HCT116 (cell line): ENCODE results near the gene TLE4. TPM values are rescaled to one million over a fixed set of nuclear protein-coding genes. Genes with fewer than 3 reads are reported as not detected.

Source experiments
- ATAC-seq: fragments of 200-7000 bp; cut with Tn5 transposase; 2 replicates; pipeline ENCODE4 v1.9.1; 2020; ENCODE audit warnings: mild to moderate bottlenecking, moderate library complexity
- BruUV-seq: library from RNA; stranded (reverse); fragments of 400-500 nt; replicated peaks from 2 replicates; lab custom pipeline; 2021; lab: Mats Ljungman, UMichigan
- CTCF ChIA-PET: fragments of 300-600 bp; sonication (Branson Sonifier 250); formaldehyde crosslinking; loops from one replicate; lab custom pipeline; 2021; ENCODE audit warnings: antibody characterized with exemption; lab: Charles Lee
- POLR2A ChIA-PET: fragments of 300-600, 350-600 bp; sonication (Branson Sonifier 250); formaldehyde crosslinking; loops from one replicate; lab custom pipeline; 2021; ENCODE audit warnings: antibody characterized with exemption; lab: Charles Lee
- RAD21 ChIA-PET, 2 experiments: fragments of 300-600 bp; sonication (Branson Sonifier 250); formaldehyde crosslinking; loops; one replicate each; lab custom pipeline; 2023; ENCODE audit warnings: low total read pairs in 2 of 2; ENCODE audit not compliant: uncharacterized antibody in 2 of 2, unreplicated experiment in 2 of 2, low non-redundant PET in 1 of 2; lab: Charles Lee
- DNase-seq: peaks from one replicate; pipeline ENCODE4 v3.0.0-alpha.2; 2010; ENCODE audit warnings: low read depth, low spot score
- H2AFZ ChIP-seq: fragments of 200-600 bp; shearing (Covaris generic), sonication (generic); 2 replicates; pipeline ENCODE4 v1.6.1; 2017; ENCODE audit warnings: low read depth, mixed run types, mixed read lengths, antibody characterized with exemption, low read length; ENCODE audit not compliant: poor library complexity, severe bottlenecking
- H3K27ac ChIP-seq: 2 replicates; pipeline ENCODE4 v1.5.1; 2012; ENCODE audit warnings: low read depth, low read length
- H3K27me3 ChIP-seq: fragments of 200-600 bp; sonication (generic); 2 replicates; pipeline ENCODE4 v1.6.1; 2016; ENCODE audit warnings: mixed run types, low read length, mixed read lengths; ENCODE audit not compliant: insufficient read depth
- H3K36me3 ChIP-seq, 2 experiments: fragments of 200-500 bp in 1 of 2; fragments of 200-600 bp in 1 of 2; sonication (Bioruptor generic) in 1 of 2; sonication (generic) in 1 of 2; 2 replicates each; pipeline versions ENCODE4 v1.5.1 to v1.6.1; 2014 to 2016; ENCODE audit warnings: low read length in 2 of 2, inconsistent platforms in 1 of 2, mixed read lengths in 1 of 2, mixed run types in 1 of 2; ENCODE audit not compliant: insufficient read depth in 2 of 2, control insufficient read depth in 1 of 2
- H3K4me1 ChIP-seq, 2 experiments: fragments of 200-600 bp in 1 of 2; sonication (generic) in 1 of 2; 2 replicates each; pipeline versions ENCODE4 v1.5.1 to v1.6.1; 2012 to 2017; ENCODE audit warnings: low read length in 2 of 2, inconsistent platforms in 1 of 2, mild to moderate bottlenecking in 1 of 2, mixed read lengths in 1 of 2, mixed run types in 1 of 2, moderate library complexity in 1 of 2; ENCODE audit not compliant: insufficient read depth in 2 of 2, control insufficient read depth in 1 of 2
- H3K4me2 ChIP-seq: fragments of 200-600 bp; sonication (generic); 2 replicates; pipeline ENCODE4 v1.6.1; 2017; ENCODE audit warnings: mixed run types, low read length, mixed read lengths
- H3K4me3 ChIP-seq, 2 experiments: fragments of 200-600 bp in 1 of 2; sonication (generic) in 1 of 2; replicated peaks in 1 of 2; 2 replicates each; pipeline ENCODE4 v1.5.1; 2011 to 2016; ENCODE audit warnings: low read length in 2 of 2, control low read depth in 1 of 2, low read depth in 1 of 2, mild to moderate bottlenecking in 1 of 2, mixed read lengths in 1 of 2, mixed run types in 1 of 2
- H3K79me2 ChIP-seq: fragments of 200-600 bp; sonication (generic); 2 replicates; pipeline ENCODE4 v1.6.1; 2017; ENCODE audit warnings: mild to moderate bottlenecking, mixed run types, low read length, moderate library complexity, mixed read lengths; ENCODE audit not compliant: insufficient read depth
- H3K9ac ChIP-seq: fragments of 200-600 bp; sonication (generic); 2 replicates; pipeline ENCODE4 v1.6.1; 2016; ENCODE audit warnings: low read length, mixed read lengths
- H3K9me2 ChIP-seq: fragments of 200-600 bp; sonication (generic), shearing (Covaris generic); 2 replicates; pipeline ENCODE4 v1.6.1; 2017; ENCODE audit warnings: mixed run types, mild to moderate bottlenecking, moderate library complexity; ENCODE audit not compliant: insufficient read depth
- H3K9me3 ChIP-seq, 2 experiments: fragments of 200-500 bp in 1 of 2; fragments of 200-600 bp in 1 of 2; sonication (Bioruptor generic) in 1 of 2; sonication (generic) in 1 of 2; 2 replicates each; pipeline ENCODE4 v1.6.1; 2014 to 2017; ENCODE audit warnings: low read length in 2 of 2, mixed read lengths in 2 of 2, inconsistent platforms in 1 of 2, low read depth in 1 of 2, mild to moderate bottlenecking in 1 of 2, mixed run types in 1 of 2, moderate library complexity in 1 of 2; ENCODE audit not compliant: control insufficient read depth in 1 of 2, insufficient read depth in 1 of 2
- H4K20me1 ChIP-seq: fragments of 200-600 bp; sonication (generic), shearing (Covaris generic); 2 replicates; pipeline ENCODE4 v1.6.1; 2017; ENCODE audit warnings: mixed run types, mild to moderate bottlenecking, moderate library complexity; ENCODE audit not compliant: insufficient read depth
- EGR1 ChIP-seq: IDR thresholded peaks from 2 replicates; pipeline ENCODE4 v1.6.1; 2012; ENCODE audit warnings: low read depth
- EZH2 ChIP-seq: fragments of 200-600 bp; sonication (generic); IDR thresholded peaks from 2 replicates; pipeline ENCODE4 v1.6.1; 2017; ENCODE audit warnings: antibody characterized with exemption, mixed run types
- EZH2phosphoT487 ChIP-seq: fragments of 200-600 bp; IDR thresholded peaks from 2 replicates; pipeline ENCODE4 v1.6.1; 2018; ENCODE audit warnings: antibody characterized with exemption, borderline replicate concordance
- MAX ChIP-seq: IDR thresholded peaks from 2 replicates; pipeline ENCODE4 v1.6.1; 2012
- POLR2A ChIP-seq: IDR thresholded peaks from 2 replicates; pipeline ENCODE4 v1.7.0; 2011; ENCODE audit warnings: borderline replicate concordance; ENCODE audit not compliant: insufficient read depth, insufficient read length; ENCODE audit errors: extremely low read depth
- POLR2AphosphoS5 ChIP-seq: IDR thresholded peaks from 2 replicates; pipeline ENCODE4 v1.6.1; 2011; ENCODE audit warnings: mild to moderate bottlenecking, low read depth, low read length, moderate library complexity
- RAD21 ChIP-seq: IDR thresholded peaks from 2 replicates; pipeline ENCODE4 v1.6.1; 2012; ENCODE audit warnings: low read depth, mild to moderate bottlenecking
- SP1 ChIP-seq: IDR thresholded peaks from 2 replicates; pipeline ENCODE4 v1.6.1; 2012; ENCODE audit warnings: low read depth
- SRF ChIP-seq: IDR thresholded peaks from 2 replicates; pipeline ENCODE4 v1.6.1; 2012; ENCODE audit warnings: low read depth
- YY1 ChIP-seq: IDR thresholded peaks from 2 replicates; pipeline ENCODE4 v1.6.1; 2011; ENCODE audit warnings: low read length, low read depth, moderate library complexity, mild to moderate bottlenecking; ENCODE audit not compliant: insufficient replicate concordance; ENCODE audit errors: extremely low read depth
- ZBTB33 ChIP-seq: IDR thresholded peaks from 2 replicates; pipeline ENCODE4 v1.6.1; 2011; ENCODE audit warnings: mild to moderate bottlenecking, low read length, moderate library complexity; ENCODE audit not compliant: insufficient replicate concordance; ENCODE audit errors: extremely low read depth
- ZFX ChIP-seq: fragments of 450-650 bp; IDR thresholded peaks from 2 replicates; pipeline ENCODE4 v1.6.1; 2017
- intact Hi-C: fragments of 100-400 bp; cut with micrococcal nuclease; formaldehyde crosslinking; loops from 2 replicates; pipeline ENCODE4 v1.10.0; 2022
- total RNA-seq: library from RNA; stranded (reverse); gene quantifications from one replicate; pipeline ENCODE4 v1.2.1, GENCODE V29; 2021; ENCODE audit not compliant: unreplicated experiment

TLE4 gene
- total RNA-seq, 1 experiment from 2014 or later, result 0.39 TPM

GRCh38 chr9:79551994-79552393, 19.8 kb upstream of the TLE4 start:
- no peaks in the 10 kb centered on the region for H3K9me2 ChIP-seq
- peaks cover 0 to 7% of the 10 kb centered on the region in 2 experiments; a peak in 2 of 4 replicates for H3K9me3 ChIP-seq
- H3K4me1 ChIP-seq, result no peaks in the 10 kb centered on the region
- H3K9ac ChIP-seq, result no peak overlapping the region
- POLR2A ChIA-PET, result no interaction called here
- no peak overlapping the region for H3K27ac ChIP-seq
- H4K20me1 ChIP-seq, result no peaks in the 10 kb centered on the region
- no peaks in the 10 kb centered on the region for H3K36me3 ChIP-seq
- H3K79me2 ChIP-seq, result no peaks in the 10 kb centered on the region
- no peak overlapping the region for H3K4me2 ChIP-seq
- ATAC-seq, result no peak
- H3K27me3 ChIP-seq, result no peaks in the 10 kb centered on the region
- TF ChIP-seq POLR2AphosphoS5, result no peak
- TF ChIP-seq EGR1, result no peak
- TF ChIP-seq SP1, result no peak
- TF ChIP-seq EZH2phosphoT487, result no peak
- no peak for TF ChIP-seq YY1
- no peak for TF ChIP-seq POLR2A
- TF ChIP-seq SRF, result no peak
- no peak for TF ChIP-seq ZFX
- no peak for TF ChIP-seq EZH2
- TF ChIP-seq ZBTB33, result no peak
- no peak for TF ChIP-seq MAX
- TF ChIP-seq RAD21, result no peak
- no TSS peak for BruUV-seq
- no peak for DNase-seq
- H2AFZ ChIP-seq, result no peak overlapping the region
- RAD21 ChIA-PET, result no interaction called here
- CTCF ChIA-PET, result no interaction called here
- H3K4me3 ChIP-seq, result no peak overlapping the region
- intact Hi-C loops, result no loop called here
